Brain microvascular endothelial cell (primary cell): ENCODE results near the gene RIOX2.

ENCODE experiments used
- DNase-seq: peaks from one replicate; pipeline ENCODE4 v3.0.0-alpha.2; 2020
- H3K27ac ChIP-seq: fragments of 250-450 bp; sonication (Bioruptor Pico); 2 replicates; pipeline ENCODE4 v1.5.1; 2020; ENCODE audit warnings: mild to moderate bottlenecking, moderate library complexity
- H3K27me3 ChIP-seq: fragments of 250-450 bp; sonication (Bioruptor Pico); replicated peaks from 2 replicates; pipeline ENCODE4 v1.5.1; 2020; ENCODE audit warnings: mild to moderate bottlenecking
- H3K36me3 ChIP-seq: fragments of 250-450 bp; sonication (Bioruptor Pico); replicated peaks from 2 replicates; pipeline ENCODE4 v1.5.1; 2020; ENCODE audit warnings: mild to moderate bottlenecking
- H3K4me3 ChIP-seq: 2 replicates; pipeline ENCODE4 v1.5.1; 2011; ENCODE audit warnings: low read depth, mild to moderate bottlenecking, control low read depth, low read length, moderate library complexity
- CTCF ChIP-seq: IDR thresholded peaks from 2 replicates; pipeline ENCODE4 v1.5.1; 2011; ENCODE audit warnings: low read depth, mild to moderate bottlenecking, moderate library complexity, low read length, control low read depth, inconsistent platforms; ENCODE audit errors: missing control alignments
- in situ Hi-C: cut with HindIII; loops from 2 replicates; pipeline ENCODE4 v1.10.0; 2017; ENCODE audit warnings: low sequenced_read_pairs, low pct_ligation_motif_present

Gene RIOX2

GRCh38 chr3:97956051-97956450, 16.2 kb downstream of the RIOX2 start:
- no peak for DNase-seq
- Histone ChIP-seq H3K27ac (no peak overlapping the region), H3K4me3 (no peak overlapping the region), H3K36me3 (peaks cover 36% of the 10 kb centered on the region), H3K27me3 (no peaks in the 10 kb centered on the region)
- in situ Hi-C loops = no loop called here
- TF ChIP-seq CTCF = no peak

GRCh38 chr3:97954228-97954827, 17.9 kb downstream of the RIOX2 start:
- H3K27me3 ChIP-seq = no peaks in the 10 kb centered on the region
- TF ChIP-seq CTCF = no peak
- DNase-seq = no peak
- no peak overlapping the region for H3K4me3 ChIP-seq
- peaks cover 50% of the 10 kb centered on the region for H3K36me3 ChIP-seq
- no peak overlapping the region for H3K27ac ChIP-seq
- in situ Hi-C loops = no loop called here

GRCh38 chr3:97952872-97953271, 19.4 kb downstream of the RIOX2 start:
- Histone ChIP-seq H3K4me3 (no peak overlapping the region), H3K36me3 (peaks cover 59% of the 10 kb centered on the region), H3K27ac (no peak overlapping the region), H3K27me3 (no peaks in the 10 kb centered on the region)
- in situ Hi-C loops = no loop called here
- no peak for TF ChIP-seq CTCF
- DNase-seq = no peak

GRCh38 chr3:97952280-97952679, 20.0 kb downstream of the RIOX2 start:
- peaks cover 59% of the 10 kb centered on the region for H3K36me3 ChIP-seq
- no peak for TF ChIP-seq CTCF

GRCh38 chr3:97950360-97950759, 21.9 kb downstream of the RIOX2 start:
- in situ Hi-C loops = no loop called here
- Histone ChIP-seq H3K36me3 (peaks cover 66% of the 10 kb centered on the region), H3K4me3 (no peak overlapping the region), H3K27ac (no peak overlapping the region), H3K27me3 (no peaks in the 10 kb centered on the region)
- DNase-seq = no peak
- no peak for TF ChIP-seq CTCF

More at GRCh38 chr3:97952280-97952679, 20.0 kb downstream of the RIOX2 start:
- DNase-seq = peak; percentile 13
- Histone ChIP-seq H3K4me3 (no peak overlapping the region), H3K27me3 (no peaks in the 10 kb centered on the region), H3K27ac (no peak overlapping the region)
- in situ Hi-C loops = no loop called here

- DNase-seq = no peak
- no peak overlapping the region for H3K4me3 ChIP-seq
- H3K36me3 ChIP-seq = peaks cover 72% of the 10 kb centered on the region
- in situ Hi-C loops = no loop called here
- no peaks in the 10 kb centered on the region for H3K27me3 ChIP-seq
- H3K27ac ChIP-seq = no peak overlapping the region
- TF ChIP-seq CTCF = no peak
Observed at GRCh38 chr3:97949743-97950142, 22.5 kb downstream of the RIOX2 start.
